Stimulated activated naive CD4-positive, alpha-beta T cell (primary cell): Measurements from ENCODE around the gene OPHN1.
"Not testable (repeated sequence)": the region's sequence is repeated elsewhere in the genome, so short reads cannot be mapped to it uniquely, and the experiment has no call there.

ENCODE experiments used
- DNase-seq, 6 experiments: peaks; one replicate each; lab custom pipeline; 2025; lab: John Stamatoyannopoulos, UW

OPHN1 gene

DNA sequence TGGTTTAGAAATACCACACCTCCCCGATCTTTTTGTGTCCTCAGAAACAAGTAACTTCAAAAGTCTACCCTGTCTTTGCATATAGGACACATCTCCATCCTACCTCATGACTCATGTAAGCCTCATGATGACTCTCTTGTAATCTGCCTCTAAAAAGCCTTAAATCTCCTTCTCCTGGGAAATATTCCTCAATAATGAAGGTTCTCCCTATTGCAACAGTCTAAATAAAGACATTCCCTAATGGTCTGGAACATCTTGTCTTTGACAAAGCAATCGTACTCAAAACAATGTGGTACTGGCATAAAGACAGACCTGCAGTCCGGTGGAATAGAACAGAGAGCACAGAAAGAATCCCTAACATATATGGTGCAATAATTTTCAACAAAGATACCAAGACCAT is 257.7 kb downstream of the OPHN1 start:
- no peak for DNase-seq

DNA sequence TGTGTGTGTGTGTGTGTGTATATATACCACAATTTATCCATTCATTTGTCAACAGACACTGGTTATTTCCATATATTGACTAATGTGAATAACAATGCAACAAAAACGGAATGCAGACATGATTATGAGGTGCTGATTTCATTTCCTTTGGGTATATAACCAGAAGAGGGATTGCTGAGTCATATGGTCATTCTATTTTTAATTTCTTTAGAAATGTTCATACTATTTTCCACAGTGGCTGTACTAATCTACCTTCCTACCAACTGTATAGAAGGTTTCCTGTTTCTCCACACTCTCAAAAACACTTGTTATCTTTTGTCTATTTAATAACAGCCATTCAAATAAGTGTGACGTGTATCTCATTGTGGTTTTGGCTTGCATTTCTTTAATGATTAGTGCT is 269.9 kb downstream of the OPHN1 start:
- DNase-seq, result no peak

DNA sequence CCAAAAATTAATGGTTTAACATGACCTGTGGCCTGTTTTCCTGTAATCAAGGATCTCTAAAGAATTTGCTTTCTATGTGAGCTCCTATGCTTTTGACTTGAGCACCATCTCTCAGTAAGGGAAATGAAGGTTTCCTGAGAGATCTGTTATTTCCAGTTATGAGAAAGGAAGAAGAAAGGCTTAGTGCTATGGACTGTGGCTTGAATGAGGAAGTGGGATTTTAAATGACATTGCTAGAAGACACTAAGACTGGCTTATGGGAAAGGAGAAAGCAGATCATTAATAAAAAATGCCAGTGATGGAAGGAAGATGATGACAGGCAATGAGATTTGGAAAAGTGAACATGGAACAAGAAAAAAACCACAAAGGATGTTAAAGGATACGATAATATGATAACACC is 285.4 kb downstream of the OPHN1 start:
- DNase-seq, result no peak

DNA sequence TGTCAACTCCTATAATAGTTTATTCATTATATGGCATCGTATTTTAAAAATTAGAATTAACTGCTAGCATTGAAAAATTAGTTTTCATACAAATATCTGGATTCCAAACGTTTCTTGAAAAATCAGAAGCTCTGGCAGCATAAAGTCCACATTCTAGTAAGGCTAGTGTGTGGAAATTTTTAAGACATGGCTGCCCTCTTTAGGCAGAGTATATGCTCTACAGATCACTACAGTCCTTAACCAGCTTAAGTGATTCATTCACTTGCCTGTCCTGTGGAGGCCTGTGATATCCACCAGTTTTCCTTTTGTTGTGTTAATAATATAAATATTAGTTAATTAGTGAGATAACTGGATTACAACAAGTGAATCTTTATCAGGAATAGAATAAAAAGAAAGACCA is 287.2 kb downstream of the OPHN1 start:
- DNase-seq, result no peak

DNA sequence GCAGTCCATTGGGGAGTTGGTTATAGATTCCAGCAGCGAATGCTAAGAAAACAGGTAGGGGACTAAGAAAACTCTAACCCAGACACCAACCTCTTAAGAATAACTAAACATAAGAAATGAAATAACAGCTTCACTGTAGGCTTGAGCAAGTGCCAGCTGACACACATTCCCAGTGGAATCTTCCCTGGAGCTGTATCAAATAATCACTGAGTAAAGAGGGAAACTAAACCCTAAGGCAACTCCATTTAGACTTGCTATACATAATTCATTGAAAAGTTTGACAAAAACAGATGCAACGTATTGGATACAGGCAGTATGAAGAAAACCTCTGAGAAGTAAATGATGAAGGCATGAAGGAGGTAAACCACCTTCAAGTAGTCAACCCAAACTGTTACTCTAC is 293.5 kb downstream of the OPHN1 start:
- DNase-seq, result no peak

DNA sequence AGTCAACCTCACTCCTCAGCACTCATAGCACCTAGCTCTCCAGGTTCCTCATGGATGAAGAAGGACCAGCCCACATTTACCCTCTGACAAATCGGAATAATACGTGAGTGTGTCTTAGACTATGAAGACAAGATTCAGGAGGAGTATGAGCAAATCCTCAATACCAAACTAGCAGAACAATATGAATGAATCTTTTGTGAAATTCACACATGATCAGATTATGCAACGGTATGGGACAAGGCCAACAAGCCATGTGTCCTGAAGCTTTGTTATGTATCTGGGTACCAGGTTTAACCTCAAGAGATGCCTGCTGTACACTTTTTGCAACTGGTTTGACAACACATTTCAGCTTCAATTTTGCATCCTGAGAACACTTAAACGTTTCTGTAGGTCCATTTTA is 300.1 kb downstream of the OPHN1 start:
- DNase-seq, result no peak

DNA sequence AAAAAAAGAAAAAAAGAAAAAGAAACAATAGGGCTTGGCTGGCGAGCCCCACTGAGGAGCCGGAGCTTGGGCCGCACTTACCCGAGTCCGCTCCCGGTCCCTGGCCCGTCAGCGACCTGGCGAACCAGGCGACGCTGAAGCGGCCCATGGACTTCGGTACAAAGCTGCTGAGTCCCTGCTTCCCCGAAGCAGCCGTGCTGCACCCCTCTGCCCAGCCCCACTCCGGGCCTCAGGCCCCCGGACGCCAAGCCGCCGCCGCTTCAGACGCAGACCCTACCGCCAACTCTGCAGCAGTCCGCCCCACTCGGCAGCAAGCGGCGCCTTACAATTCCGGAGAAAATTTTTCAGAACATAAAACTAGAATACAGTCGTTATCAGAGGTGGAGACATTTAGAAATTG is 300.5 kb downstream of the OPHN1 start:
- no peak for DNase-seq

DNA sequence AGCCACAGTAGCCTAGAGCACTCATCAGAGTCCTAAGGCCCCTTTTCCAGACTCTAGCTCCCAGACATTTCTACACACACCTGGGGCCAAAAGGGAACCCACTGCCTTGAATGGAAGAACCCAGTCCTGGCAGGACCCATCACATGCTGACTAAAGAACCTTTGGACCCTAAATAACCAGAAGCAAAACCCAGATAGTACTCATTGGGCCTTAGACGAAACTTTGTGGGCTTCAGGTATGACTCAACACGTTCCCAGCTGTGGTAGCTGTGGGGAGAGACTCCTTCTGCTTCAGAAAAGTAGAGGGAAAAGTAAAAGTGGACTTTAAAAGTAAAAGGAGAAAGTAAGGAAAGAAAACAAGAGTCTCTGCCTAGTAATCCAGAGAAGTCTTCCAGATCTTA is 311.5 kb downstream of the OPHN1 start:
- DNase-seq, result no peak

DNA sequence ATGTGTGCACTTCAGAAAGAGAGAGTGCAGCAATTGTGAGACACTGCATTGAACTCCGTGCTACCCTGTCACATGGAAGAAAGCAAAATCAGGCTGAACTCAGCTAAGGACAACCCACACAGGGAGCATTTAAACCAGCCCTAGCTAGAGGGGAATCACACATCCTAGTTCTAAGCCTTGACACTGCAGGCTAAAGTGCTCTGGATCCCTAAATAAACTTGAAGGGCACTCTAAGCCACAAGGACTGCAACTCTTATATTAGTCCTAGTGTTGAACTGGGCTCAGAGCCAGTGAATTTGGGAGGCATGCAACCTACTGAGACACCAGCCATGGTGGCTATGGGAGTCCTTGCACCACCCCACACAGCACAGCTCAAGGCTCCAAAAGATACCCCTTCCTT is 311.9 kb downstream of the OPHN1 start:
- no peak for DNase-seq

DNA sequence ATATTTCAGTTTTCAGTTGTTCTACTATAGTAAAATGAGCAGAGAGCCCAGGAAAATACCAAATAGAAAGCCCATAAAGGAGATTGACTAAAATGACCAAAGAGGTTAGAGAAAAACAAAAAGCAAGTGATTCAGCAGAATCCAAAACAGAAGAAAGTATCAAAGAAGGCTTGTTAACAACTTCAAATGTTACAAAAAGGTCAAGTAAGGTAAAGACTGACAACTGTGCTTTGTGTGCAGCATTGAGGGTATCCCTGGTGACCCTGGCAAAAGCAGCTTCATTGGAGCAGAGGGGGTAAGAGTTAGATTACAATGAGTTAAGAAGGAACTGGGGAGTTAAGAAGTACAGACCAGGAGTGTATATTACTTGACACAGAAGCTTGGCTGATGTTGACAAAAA is 317.9 kb downstream of the OPHN1 start:
- no peak for DNase-seq

DNA sequence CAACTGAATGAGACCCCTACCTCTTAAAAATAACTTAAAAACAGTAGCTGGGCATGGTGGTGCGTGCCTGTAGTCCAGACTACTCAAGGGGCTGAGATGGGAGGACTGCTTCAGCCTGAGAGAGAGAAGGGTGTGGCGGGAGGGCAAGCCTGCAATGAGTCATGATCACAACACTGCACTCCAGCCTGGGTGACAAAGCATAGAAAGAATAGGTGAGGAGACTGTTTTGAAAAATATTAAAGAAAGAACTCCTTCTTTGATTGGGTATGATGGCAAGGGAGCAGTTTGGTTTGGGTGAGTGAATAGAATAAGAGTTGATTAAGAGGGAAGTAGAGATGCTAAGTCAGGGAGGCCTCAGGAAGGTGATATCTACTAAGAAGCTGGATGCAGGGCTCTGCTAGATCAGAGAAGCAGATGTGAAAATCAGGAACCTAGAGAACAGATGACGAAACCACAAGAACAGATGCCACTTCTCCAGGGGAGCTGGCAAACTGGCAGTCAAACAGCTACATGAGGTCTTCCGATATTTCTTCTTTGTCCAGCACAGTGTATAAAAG is 318.6 kb downstream of the OPHN1 start:
- no peak for DNase-seq

DNA sequence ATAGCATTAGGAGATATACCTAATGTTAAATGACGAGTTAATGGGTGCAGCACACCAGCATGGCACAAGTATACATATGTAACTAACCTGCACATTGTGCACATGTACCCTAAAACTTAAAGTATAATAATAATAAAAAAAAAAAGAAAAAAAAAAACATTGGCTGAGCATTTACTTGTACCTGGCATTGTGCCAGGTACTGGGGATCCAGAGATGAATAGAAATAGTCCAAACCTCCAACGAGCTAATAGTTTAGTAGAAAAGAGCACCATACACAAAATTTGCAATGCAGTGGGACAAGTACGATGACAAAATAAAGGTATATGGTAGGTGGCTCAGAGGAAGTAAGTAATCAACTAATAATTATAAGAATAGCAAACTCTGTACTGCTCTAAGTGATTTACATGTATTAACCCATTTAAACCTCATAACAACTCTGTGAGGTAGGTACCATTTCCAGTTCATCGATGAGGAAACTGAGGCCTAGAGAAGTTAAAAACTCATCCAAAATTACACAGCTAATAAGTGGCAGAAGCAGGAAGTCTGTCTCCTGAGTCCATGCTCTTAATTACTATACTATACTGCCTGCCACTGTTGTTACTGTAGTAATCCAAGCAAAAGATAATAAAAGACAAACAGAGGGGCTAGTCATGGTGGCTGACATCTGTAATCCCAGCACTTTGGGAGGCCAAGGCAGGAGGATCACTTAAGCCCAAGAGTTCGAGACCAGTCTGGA is 319.3 kb downstream of the OPHN1 start:
- DNase-seq, result no peak

DNA sequence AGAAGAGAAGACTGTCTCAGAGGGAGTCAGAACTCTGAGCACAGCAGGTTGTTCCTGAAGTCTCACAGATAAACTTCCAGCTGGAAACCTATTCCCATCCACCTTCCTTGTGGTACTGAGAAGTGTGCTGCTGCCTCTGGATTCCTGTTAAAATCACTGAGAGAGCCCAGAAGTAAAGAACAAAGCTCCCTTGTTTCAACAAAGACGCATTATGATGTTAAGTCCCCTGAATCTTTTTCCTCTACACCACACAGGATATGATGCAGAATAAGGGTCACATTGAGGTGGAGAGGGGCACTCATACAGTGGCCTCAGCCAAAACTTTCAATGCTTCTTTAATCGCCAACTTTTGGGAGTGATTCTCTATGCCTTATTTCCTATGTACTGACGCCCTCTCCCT is 321.0 kb downstream of the OPHN1 start:
- no peak for DNase-seq

DNA sequence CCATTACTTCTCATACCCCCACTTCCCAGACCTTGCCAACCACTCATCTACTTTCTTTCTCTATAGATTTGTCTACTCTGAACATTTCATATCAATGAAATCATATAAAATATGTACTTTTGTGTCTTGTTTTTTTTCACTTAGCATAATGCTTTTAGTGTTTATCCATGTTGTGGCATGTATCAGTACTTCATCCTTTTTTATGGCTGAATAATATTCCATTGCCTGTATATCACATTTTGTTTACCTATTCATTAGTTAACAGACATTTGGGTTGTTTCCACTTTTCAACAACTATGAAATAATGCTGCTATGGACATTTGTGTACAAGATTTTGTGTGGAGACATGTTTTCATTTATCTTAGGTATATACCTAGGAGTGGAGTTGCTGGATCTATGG is 324.1 kb downstream of the OPHN1 start:
- no peak for DNase-seq

DNA sequence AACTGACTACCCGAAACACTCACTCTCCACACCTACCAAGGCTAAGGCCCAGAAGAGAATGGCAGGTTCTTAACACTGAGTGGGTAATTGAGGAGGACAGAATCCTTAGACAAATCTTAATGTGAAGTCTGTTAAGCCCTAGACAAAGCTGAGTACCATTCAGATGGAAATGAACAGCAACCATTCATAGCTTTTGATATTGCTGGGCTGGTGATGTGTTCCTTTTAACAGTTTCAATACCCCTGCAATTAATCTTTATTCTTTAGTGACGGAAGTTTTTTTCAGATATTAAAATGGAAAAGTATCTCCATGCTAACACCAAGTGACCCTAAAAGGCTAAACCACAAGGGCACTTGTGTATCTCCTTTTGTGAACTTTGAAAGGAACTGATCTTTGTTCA is 334.9 kb downstream of the OPHN1 start:
- no peak for DNase-seq

DNA sequence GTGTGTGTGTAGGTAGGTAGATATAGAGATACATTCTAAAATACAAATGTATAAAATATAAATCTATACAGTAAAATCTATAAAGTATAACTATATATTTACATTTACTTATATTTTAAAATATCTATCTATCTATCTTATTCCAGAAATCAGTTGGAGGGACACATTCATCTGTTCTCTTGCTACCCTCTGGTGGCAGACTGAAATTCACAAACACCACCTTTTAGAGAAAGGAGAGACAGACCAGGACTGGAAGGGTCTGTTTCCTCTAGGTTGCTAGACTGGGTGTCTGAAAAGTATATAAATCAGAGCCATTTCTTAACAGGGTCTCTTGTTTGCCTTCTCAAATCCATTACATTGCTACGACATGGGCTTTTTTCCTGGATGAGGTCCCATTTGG is 343.0 kb downstream of the OPHN1 start:
- DNase-seq, result no peak

DNA sequence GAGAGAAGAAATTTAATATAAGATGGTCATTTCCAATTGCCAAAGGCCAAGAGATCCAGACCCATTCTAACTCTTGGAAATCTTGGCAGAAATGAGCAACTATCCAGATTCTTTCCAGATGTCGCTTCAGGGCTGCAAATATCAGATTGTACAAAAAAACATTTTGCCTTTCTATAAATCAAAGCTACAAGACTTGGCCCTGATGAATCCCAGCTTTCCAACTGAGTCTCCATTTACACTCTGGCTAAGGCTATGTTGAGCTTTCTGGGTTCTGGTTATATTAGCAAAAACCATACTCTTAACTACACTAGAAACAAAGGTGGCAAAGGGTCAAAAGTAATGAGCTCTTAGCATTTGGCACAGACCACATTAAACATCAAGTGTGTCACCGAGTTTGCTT is 345.8 kb downstream of the OPHN1 start:
- no peak for DNase-seq

DNA sequence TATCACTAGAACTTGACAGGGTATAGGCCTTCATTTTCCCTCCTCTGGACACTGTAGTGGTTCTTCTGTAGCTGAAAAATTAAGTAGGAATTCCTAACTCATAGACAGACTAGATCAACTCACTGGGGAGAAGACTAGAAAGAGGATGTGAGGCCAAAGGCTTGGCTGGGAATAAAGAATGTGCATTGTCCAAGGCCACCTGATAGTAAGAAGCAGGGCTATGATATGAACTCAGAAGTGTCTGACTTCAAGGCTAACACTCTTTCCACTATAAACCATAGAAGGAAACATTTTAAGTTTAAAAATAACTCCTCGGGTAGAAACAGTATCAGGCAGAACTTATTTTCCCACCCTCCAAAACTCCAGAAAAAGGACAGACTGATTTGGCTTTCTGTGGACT is 346.6 kb downstream of the OPHN1 start:
- DNase-seq, result no peak

DNA sequence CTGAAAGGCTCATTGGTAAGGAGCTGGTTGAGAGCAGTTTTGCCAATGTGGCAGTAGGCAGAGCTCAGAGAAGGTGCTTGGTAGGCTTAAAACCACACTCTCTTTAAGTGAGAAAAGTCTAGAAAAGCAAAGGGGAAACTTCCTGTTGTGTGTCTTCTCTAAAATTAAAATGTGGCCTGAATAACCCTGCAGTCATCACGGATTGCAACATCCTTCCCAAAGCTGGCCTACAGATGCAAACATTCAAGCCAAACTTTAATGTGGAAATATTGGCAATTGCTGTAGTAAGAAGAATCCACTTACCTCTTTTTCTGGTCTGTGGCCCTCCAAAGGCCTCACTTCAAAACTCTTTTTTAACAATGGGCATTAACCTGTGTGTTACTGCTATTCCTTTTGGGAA is 348.5 kb downstream of the OPHN1 start:
- no peak for DNase-seq

DNA sequence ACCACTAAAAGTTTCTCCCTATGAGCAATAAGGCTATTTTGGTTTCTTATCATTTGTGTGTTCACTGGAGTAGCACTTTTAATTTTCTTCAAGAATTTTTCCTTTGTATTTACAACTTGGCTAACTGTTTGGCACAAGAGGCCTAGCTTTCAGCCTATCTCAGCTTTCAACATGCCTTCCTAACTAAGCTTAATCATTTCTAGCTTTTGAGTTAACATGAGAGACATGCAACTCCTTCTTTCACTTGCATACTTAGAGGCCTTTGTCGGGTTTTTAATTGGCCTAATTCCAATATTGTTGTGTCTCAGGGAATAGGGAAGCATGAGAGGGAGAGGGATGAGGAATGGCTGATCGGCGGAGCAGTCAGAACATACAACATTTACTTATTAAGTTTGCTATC is 349.8 kb downstream of the OPHN1 start:
- no peak for DNase-seq

DNA sequence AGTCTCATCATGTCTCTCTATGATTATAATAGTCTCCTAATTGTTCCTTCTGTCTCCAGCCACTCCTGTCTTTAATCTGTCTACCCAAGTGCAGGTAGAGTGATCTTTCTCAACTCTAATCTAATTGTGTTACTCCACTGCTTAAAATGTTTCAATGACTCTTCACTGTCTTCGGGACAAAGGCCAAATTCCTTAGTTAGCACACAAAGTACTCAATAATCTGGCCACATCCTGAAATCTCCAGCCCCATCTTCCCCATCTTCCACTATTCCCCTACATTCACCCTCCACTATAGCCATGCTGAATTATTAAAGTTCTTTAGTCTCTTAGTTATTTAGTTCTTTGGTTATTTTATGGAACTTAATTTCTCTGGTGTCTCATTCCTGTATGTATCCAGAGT is 353.3 kb downstream of the OPHN1 start:
- no peak for DNase-seq

DNA sequence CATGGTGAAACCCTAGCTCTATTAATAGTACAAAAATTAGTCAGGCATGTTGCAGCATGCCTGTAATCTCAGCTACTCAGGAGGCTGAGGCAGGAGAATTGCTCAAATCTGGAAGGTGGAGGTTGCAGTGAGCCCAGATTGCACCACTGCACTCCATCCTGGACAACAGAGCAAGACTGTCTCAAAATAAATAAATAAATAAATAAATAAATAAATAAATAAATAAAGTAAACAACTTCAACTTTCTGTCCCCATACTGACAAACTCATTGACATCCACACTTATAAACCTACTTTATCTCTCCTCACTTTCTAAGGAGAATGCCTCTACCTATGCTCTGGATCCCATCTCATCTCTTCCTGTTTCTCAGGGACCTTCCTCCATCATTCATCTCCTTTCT is 354.5 kb downstream of the OPHN1 start:
- DNase-seq, result not testable (repeated sequence)

DNA sequence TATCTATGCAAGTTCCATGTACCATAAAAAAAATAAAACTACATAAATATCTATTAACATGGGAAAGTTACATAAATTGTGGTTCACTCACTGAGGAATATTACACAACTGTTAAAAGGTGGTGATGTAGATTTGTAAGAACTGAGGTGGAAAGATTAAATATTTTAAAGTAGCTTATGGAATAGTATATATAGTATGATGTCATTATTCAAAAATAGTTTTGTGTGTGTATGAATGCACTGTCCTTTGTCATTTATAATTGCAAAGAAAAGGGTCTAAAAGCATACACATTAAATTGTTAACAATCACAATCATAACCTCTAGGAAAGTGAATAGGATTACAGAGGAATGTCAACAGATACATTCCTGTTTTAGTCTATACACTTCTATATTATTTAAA is 355.9 kb downstream of the OPHN1 start:
- DNase-seq, result no peak

DNA sequence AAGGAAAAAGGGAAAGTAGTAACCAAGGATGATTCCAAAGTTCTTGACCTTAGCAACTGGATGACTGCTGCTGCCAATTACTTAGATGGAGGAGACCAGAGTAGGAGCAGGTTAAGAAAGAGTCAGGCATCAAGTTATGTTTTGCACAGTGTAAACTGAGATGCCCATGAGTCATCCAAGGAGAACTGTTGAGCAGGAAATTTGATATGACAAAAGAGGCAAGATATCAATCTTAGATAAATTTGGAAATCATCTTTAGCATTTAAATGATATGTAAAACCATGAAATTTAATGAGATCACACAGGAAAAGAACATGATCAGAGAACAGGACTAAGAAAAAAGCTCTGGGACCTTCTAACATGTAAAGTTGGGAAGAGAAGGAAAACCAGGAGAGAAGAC is 361.3 kb downstream of the OPHN1 start:
- DNase-seq, result no peak
